ENCODE measurements around the gene C10orf143.
A peak's percentile ranks its signal among the peaks of the same experiment; 100 is the strongest.
"Not testable (repeated sequence)": the region's sequence is repeated elsewhere in the genome, so short reads cannot be mapped to it uniquely, and the experiment has no call there.

C10orf143 gene

DNA sequence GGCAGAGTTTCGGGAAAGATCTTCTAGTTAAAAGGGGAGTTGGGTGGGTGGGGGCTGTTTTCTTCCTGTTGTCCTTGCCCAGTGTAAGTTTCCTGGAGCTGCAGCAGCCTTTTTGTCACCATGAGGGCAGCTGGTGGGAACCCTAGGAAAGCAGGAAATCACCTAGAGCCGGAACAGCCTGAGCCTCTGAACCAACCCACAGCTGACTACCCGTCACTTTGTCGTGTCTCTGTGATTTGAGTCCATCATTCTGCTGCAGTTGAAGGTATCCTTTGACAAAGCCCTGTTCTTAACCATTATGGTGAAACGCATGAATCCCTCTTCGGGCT, 1.2 kb upstream of the C10orf143 start:
- DNase-seq (ENCODE audit: low read depth in 1 of 2, low spot score in 1 of 2) = no peak

DNA sequence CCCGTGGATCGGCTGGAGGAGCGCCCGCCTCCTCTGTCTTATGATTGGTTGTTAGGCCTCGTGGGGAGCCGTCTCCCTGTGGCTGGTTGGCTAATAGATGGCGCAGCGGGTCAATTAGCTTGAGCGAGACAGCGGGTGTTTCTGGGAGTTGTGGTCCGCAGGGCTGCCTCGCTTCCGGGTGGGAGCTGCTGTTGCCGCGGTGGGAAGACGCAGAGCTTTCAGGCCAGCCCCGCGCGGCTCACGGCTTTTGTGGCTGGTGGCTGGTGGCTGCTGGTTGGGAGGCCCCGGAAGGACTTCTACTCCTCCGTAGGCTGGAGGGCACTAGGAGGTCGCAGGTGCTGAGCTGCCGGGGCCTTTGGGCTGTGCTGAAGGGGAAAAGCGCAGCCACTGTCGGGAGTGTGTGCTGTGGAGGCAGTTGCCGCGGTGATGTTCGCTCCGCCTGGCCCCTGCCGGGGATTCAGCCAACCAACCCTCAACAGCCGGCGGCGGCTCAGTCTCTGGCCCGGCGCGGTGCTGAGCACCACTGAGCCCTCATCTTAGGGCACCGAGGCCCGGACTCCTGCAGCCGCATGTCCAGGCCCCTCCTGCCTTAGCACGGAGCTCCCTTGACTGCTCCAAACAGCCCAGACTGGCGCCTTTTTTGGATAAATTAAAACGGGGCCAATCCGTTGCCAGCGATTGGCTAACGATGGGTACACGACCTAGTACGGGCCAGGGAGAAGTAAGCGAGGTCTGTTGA, 652 bp upstream of the C10orf143 start:
- peak; percentile 85 for DNase-seq (ENCODE audit: low read depth in 1 of 2, low spot score in 1 of 2)

DNA sequence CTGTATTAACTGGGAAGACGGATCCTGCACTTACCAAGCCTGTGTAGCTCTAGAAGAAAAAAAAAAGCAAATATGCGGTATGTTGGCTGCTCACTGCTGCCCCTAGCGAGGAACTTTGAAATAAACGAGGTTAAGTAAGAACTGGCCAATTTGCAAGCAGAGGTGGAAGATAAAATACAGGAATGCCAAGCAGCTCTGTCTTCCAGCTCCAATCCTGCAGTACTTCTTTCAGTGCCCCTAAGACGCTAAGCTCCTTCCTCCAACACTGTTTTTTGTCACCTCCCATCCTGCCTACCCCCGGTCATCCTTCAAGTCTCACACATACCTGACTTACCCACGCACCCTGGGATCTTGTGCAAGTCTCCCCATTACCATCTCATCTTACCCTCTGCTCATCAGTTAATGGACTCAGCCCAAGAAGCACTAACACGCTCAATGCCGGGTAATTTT, 809 bp downstream of the C10orf143 start:
- peak; percentile 18 to 36 for DNase-seq (ENCODE audit: low read depth in 1 of 2, low spot score in 1 of 2)

DNA sequence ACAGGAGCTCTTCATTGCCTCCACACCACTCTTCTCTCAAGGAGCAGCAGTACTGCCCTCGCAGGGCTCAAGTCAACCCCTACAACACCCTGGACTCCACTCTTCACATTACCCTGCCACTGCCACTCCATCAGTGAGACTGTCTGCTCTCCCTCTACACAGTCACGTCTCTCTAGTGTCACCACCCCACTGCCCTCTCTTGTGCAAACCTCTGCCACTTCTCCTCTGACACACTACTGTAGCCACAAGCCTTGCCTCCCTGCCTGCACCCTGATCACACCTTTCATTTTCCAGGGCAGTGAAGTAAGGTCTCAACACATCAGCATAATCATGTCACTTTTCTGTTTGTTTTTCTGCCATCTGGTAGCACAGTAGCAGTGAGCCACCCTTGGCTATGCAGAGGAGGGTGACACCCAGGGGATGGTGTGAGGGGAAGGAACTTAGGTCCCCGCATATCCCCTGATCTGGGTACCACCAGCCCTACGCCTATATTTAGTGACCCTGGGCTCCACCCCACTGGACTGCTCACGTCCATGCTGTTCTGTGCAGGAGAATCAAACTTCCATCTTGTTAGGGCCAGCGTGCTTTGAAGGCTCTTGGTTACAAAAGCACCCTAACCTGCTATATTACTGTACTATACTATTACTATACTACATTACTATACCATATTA, 1.6 kb downstream of the C10orf143 start:
- no peak for DNase-seq (ENCODE audit: low read depth in 1 of 2, low spot score in 1 of 2)

DNA sequence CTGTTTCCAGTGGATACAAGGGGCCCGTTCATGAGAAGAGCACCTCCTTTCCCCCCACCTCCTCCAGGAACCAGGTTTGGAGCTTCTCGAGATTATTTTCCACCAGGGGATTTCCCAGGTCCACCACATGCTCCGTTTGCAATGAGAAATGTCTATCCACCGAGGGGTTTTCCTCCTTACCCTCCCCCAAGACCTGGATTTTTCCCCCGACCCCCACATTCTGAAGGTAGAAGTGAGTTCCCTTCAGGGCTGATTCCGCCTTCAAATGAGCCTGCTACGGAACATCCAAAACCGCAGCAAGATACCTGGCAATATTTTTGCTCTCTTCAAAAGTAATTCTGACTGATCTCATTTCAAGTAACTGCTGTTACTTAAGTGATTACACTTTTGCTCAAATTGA, 2.5 kb downstream of the C10orf143 start:
- DNase-seq (ENCODE audit: low read depth in 1 of 2, low spot score in 1 of 2) = not testable (repeated sequence)

DNA sequence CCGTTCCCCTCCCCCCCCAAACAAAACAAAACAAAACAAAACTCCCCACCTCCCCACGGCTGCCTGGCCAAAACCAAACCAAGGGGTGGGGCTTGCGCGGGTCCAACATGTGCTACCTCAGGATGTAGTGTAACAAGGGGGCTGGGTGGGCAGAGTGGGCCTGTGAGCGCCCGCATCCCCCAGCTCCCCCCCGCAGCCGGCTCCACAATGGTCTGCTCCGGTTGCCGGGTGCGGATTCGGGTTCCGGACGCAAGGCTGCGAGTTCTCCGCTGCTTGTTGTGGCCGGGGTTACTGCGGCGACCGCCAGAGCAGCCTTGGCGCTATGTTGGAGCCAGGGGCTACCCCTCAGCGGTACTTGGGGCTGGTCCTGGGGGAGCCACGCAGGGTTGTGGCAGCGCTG, 4.9 kb downstream of the C10orf143 start:
- DNase-seq (ENCODE audit: low read depth in 1 of 2, low spot score in 1 of 2) = no peak

DNA sequence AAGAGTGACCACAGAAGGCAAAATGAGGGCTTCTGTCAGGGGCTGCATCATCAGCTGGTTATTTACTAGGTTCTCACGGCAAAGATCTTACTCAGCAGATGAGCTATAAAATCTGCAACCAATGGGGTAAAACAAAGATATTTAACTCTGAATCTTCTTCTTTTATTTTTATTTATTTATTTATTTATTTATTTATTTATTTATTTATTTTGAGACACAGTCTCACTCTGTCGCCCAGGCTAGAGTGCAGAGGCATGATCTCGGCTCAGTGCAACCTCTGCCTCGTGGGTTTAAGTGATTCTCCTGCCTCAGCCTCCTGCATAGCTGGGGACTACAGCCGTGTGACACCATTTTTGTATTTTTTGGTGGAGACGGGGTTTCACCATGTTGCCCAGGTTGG, 11.3 kb downstream of the C10orf143 start:
- no peak for DNase-seq (ENCODE audit: low read depth in 1 of 2, low spot score in 1 of 2)

DNA sequence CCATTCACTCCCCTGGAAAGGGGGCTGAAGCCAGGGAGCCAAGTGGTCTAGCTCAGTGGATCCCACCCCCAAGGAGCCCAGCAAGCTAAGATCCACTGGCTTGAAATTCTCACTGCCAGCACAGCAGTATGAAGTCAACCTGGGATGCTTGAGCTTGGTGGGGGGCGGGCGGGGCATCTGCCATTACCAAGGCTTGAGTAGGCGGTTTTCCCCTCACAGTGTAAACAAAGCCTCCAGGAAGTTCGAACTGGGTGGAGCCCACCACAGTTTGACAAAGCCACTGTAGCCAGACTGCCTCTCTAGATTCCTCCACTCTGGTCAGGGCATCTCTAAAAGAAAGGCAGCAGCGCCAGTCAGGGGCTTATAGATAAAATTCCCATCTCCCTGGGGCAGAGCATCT, 20.1 kb downstream of the C10orf143 start:
- not testable (repeated sequence) for DNase-seq (ENCODE audit: low read depth in 1 of 2, low spot score in 1 of 2)

DNA sequence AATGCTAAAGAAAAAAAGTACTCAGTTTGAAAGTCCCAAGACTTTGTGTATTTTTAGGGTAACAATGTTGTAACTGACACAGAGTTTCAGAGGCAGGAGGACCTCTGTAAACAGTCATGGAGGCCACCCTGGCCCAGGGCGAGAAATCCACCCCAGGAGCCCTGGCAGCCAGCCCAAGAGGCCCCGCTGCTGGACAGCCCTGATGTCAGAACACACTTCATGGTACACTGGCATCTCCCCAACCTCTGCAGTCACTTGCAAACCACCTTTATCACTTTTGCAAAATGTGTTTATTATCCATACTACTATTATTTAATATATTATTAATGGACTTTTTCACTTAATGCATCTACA, 30.2 kb downstream of the C10orf143 start:
- DNase-seq (ENCODE audit: low read depth in 1 of 2, low spot score in 1 of 2) = no peak

DNA sequence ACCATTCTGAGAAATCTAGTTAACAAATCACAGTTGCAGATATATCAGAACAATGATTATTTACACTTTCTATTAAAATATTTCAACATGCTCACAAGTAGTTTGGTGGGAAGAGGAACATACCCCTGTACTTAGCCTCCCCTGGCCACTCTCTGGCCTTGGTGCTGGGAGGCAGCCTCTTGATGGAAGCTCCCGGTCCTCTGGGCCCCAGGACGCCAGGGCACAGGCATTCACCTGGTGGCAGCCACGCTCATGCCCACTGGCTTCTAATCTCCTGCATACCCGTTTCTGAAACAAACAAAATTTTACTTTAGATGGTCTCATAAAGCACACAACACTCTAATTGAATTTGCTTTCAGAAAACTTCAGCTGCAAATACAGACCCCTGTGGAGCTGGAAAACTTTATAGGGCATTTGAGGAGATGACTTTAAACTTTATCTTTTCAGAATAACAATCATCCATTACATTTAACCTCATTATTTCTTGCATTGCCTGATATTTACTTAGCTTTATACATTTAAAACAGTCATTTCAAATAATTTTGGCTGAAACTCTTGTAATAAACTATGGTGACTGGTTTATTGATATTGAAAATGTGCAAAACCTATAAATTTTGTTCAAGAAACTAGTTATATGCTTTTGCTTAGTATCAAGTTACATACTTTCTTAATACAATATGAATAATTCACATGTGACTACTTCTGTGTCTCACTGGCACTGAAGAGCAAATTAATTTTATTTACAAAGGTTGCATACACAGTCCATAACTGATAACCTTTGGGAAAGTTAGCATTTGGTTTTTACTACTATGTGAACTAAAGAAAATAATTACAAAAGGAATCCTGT, 30.8 kb downstream of the C10orf143 start:
- DNase-seq (ENCODE audit: low read depth in 1 of 2, low spot score in 1 of 2) = no peak

DNA sequence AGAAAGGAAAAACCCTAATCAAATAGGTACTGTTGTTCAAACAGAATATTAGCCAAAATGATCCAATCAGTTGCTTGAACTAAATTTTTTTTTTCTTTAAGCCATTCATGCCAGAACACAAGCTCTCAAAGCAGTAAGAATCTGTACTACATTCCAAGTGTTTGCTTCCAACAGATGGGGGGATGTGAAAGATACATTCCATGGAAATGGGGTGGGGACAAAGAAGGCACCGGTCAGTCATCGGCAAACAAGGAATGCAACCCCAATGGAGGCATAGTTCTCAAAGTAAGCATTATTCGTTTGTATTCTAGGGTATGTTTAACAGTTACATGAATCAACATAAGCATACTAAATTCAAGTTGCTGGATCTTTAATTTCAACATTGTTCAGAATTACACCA, 32.5 kb downstream of the C10orf143 start:
- no peak for DNase-seq (ENCODE audit: low read depth in 1 of 2, low spot score in 1 of 2)

DNA sequence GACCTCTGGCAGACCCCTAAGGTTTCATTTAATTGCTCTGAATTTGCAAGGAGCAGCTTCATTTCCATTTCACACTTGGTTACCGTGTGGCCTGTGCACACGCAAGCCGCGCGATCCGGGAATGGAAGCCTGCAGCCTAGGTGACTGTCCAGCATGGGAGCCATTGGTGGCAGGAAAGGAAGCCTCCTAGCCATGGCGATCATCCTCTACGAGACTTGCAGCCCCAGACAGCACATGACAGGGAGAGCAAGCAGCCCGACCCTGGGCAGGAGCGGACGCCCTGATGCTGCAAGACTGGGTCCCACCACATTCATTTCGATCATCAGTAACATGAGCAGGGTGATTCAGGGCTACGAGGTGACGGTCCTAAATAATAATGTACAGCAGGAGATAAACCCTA, 33.9 kb downstream of the C10orf143 start:
- no peak for DNase-seq (ENCODE audit: low read depth in 1 of 2, low spot score in 1 of 2)

DNA sequence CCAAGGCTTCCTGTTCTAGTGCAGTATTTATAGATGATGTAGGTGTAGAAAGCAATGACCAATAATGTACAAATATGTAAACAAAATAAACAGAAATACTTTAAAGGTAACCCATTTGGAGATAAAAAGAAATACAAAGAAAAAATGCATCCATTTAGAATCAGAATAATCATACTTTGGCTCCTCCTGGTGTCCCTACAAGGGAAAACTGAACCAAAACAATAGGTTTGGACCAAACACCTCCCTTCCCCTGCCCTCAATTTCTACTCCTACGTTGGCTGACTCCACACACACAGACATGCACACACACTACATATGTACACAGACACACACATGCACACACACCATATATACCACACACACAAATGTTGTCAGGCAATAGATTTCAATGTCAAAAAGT, 36.0 kb downstream of the C10orf143 start:
- no peak for DNase-seq (ENCODE audit: low read depth in 1 of 2, low spot score in 1 of 2)

DNA sequence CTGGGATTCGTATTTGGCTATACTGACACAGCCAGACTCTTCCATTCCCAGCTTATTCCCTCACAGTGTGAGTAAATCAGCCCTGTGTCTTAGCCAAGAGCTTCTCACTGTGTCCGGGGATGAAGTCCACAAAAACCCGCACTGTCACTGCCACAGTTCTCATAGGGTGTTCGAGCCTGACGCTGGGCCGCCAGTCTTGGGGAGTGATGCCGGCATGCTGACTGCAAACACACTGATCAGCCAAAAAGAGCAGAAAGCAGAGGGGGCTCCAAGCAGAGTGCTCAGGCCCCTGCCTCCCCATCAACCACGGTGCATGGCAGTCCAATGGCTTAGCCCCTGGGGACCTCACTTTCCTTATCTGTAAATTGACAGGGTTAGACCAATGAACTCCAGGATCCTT, 36.7 kb downstream of the C10orf143 start:
- DNase-seq (ENCODE audit: low read depth in 1 of 2, low spot score in 1 of 2) = no peak

DNA sequence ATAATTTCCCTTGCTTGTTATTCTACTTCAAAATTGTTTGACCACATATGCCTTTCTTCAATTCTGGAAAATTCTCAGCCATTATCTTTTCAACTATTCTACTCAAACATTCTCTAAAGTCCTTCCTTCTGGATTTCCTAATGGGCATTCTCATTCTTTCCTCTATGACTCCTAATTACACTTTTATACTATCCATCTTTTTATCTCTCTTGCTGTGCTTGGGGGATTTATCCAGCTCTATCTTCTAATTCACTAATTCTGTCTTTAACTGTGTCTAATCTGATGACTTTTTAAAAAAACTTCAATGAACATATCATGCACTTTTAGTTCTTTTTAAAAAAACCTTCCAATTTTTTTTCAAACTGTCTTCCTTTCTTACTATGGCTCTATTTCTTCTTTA, 38.4 kb downstream of the C10orf143 start:
- no peak for DNase-seq (ENCODE audit: low read depth in 1 of 2, low spot score in 1 of 2)

DNA sequence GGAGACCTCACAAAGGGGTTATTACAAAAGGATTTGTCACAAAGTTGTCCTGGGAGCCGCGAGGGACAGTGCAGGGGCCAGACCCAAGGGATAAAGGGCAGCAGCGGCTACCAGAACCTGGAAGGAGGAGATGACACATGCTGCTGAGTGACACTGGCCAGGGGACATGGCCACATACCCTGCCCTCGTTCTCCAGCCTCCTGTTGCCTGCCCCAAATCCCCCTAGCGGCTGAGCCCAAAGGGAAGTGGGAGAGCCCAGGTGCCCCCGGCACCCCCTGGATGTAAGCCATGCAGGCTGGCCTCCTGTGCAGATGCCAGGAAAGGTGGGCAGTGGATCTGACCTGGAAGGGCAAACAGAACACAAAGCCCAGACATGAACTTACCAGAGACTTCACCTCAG, 42.7 kb downstream of the C10orf143 start:
- no peak for DNase-seq (ENCODE audit: low read depth in 1 of 2, low spot score in 1 of 2)

DNA sequence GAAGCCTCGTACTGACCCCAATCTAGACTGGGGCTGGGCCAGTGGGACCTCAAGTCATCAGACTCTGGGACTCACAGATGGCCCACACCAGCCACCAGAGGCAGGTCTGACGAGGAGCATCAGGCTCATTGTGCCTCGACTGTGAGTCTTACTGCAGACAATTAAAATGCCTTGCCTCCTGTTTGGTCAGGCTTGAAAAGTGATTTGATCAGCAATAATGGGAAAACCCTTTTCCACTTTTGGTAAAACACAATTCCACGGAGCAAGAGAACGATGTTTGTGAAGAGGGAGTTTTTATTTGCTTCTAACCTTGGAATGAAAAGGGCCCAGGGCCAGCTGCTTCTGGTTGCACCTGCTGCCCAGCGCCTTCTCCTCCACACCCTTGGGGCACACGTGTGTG, 43.9 kb downstream of the C10orf143 start:
- DNase-seq (ENCODE audit: low read depth in 1 of 2, low spot score in 1 of 2) = no peak

DNA sequence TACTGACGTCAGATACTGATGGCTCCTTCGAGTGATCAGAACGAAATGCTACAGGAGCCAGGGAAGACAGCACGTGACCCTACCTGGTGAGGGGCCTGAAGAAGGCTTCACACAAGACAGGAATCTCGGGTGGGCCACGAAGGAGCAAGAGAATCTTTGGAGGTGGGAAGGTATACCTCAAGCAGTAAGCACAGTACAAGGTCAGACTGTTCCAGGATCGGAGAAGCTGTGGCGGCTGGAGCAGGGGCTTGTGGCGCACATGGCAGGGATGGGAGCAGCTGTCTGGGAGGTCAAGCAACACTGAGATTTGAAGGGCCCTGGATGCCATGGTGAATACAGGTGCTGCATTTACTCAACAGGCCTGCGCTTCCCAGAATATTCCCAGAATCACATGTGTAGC, 45.4 kb downstream of the C10orf143 start:
- no peak for DNase-seq (ENCODE audit: low read depth in 1 of 2, low spot score in 1 of 2)

DNA sequence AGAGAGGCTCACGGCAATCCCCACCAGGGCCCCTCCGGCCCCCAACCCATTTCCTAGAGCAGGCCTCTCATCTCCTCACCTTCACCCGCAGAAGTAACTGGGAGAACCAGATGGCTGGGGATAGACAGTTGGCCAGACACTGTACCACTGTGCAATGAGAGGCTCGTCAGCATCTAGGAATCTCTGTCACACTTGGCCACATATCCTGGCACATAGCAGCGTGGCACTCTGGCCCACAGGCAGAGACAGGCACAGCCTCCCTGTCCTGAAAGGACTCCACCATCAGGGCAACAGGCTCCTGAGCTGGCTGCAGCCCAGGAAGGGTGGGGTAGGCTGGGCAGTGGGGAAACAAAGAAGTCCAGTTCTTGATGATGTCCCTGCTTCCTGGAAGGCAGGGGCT, 45.8 kb downstream of the C10orf143 start:
- no peak for DNase-seq (ENCODE audit: low read depth in 1 of 2, low spot score in 1 of 2)

DNA sequence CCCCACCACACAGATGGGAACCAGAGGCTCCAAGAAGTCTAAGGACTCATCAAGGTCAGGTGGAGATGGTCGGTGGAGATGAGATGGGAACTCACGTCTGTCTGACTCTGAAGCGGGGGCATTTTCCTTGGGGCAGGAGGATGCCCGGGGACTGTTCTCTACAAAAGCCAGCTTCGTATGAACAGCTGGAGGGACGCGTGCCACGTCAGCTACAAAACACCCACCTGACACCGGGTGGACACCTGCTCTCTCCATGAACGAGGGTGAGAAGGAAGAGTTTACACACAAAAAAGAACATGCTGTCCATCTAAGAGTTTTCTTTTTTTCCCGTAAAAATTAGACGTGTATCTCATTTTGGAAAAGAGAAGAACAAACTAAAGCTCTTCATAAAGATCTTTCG, 47.7 kb downstream of the C10orf143 start:
- DNase-seq (ENCODE audit: low read depth in 1 of 2, low spot score in 1 of 2) = no peak

DNA sequence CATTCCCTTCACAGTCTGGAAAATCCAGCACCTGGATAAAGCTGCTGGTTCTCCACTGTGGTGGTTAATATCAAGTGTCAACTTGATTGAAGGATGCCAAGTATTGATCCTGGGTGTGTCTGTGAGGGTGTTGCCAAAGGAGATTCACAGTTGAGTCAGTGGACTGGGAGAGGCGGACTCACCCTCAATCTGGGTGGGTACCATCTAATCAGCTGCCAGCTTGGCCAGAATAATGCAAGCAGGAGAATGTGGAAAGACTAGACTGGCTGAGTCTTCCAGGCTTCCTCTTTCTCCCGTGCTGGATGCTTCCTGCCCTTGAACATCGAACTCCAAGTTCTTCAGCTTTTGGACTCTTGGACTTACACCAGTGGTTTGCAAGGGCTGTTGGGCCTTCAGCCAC, 48.4 kb downstream of the C10orf143 start:
- DNase-seq (ENCODE audit: low read depth in 1 of 2, low spot score in 1 of 2) = no peak

DNA sequence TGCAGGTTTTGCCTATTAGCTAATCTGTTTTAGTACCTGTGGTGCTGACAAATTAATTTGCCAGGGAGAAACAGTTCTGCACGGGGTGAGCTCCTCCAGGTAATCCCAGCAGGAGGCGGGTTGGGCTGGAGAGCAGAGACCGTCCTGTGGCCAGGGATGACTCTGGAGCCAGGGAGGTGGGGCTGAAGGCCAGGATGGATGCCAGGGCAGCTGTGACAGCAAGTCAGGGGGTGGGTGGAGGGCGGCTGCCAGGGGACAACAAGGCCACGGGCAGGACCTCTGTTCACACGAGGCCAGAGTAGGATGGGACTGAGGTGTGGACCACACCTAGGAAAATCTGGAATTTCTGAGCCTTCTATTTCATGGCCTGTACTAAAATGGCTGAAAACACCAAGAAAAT, 48.9 kb downstream of the C10orf143 start:
- no peak for DNase-seq (ENCODE audit: low read depth in 1 of 2, low spot score in 1 of 2)

Data from stimulated activated CD4-positive, alpha-beta T cell treated with anti-CD3 and anti-CD28 coated beads, Interleukin-15, amount 100 ng/mL, for 1 hour (primary cell).